Measurements from ENCODE around the gene PLD1.

Gene PLD1

DNA sequence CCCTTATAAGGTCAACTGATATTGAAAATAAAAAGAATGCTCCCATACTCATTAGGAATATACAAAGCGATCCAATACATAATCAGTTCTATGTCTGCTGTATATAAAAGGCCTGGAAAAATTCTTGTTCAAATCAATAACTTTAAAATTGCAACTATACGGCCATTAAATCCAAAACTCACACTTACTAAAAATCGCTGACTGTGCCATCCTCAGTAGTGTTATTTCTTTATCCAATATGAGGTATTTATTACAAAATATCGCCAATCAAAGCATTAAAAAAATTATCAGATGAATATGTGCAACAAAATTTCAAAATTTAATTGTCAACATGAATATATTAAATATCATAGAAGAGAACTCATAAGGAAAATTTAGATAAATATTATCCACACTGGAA, 146.5 kb downstream of the PLD1 start:
- Histone ChIP-seq H3K27ac (replicated peaks) (no peak overlapping the region), H3K4me3 (replicated peaks; ENCODE audit: insufficient read depth, low read length) (no peak overlapping the region), H3K27me3 (ENCODE audit: insufficient read depth, poor library complexity, severe bottlenecking) (no peaks in the 10 kb centered on the region)
- no peak for TF ChIP-seq GABPA (IDR thresholded peaks at IDR 0.05; ENCODE audit: low read depth)
- TF ChIP-seq POLR2AphosphoS5 (IDR thresholded peaks at IDR 0.05; ENCODE audit: low read depth): no peak
- no peak for TF ChIP-seq SPI1 (IDR thresholded peaks at IDR 0.05; ENCODE audit: borderline replicate concordance, low read depth)
- TF ChIP-seq, protein P1, sequence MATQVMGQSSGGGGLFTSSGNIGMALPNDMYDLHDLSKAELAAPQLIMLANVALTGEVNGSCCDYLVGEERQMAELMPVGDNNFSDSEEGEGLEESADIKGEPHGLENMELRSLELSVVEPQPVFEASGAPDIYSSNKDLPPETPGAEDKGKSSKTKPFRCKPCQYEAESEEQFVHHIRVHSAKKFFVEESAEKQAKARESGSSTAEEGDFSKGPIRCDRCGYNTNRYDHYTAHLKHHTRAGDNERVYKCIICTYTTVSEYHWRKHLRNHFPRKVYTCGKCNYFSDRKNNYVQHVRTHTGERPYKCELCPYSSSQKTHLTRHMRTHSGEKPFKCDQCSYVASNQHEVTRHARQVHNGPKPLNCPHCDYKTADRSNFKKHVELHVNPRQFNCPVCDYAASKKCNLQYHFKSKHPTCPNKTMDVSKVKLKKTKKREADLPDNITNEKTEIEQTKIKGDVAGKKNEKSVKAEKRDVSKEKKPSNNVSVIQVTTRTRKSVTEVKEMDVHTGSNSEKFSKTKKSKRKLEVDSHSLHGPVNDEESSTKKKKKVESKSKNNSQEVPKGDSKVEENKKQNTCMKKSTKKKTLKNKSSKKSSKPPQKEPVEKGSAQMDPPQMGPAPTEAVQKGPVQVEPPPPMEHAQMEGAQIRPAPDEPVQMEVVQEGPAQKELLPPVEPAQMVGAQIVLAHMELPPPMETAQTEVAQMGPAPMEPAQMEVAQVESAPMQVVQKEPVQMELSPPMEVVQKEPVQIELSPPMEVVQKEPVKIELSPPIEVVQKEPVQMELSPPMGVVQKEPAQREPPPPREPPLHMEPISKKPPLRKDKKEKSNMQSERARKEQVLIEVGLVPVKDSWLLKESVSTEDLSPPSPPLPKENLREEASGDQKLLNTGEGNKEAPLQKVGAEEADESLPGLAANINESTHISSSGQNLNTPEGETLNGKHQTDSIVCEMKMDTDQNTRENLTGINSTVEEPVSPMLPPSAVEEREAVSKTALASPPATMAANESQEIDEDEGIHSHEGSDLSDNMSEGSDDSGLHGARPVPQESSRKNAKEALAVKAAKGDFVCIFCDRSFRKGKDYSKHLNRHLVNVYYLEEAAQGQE (IDR thresholded peaks at IDR 0.05; ENCODE audit: insufficient replicate concordance, low read depth): no peak
- TF ChIP-seq, protein P2, sequence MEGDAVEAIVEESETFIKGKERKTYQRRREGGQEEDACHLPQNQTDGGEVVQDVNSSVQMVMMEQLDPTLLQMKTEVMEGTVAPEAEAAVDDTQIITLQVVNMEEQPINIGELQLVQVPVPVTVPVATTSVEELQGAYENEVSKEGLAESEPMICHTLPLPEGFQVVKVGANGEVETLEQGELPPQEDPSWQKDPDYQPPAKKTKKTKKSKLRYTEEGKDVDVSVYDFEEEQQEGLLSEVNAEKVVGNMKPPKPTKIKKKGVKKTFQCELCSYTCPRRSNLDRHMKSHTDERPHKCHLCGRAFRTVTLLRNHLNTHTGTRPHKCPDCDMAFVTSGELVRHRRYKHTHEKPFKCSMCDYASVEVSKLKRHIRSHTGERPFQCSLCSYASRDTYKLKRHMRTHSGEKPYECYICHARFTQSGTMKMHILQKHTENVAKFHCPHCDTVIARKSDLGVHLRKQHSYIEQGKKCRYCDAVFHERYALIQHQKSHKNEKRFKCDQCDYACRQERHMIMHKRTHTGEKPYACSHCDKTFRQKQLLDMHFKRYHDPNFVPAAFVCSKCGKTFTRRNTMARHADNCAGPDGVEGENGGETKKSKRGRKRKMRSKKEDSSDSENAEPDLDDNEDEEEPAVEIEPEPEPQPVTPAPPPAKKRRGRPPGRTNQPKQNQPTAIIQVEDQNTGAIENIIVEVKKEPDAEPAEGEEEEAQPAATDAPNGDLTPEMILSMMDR (IDR thresholded peaks at IDR 0.05; ENCODE audit: insufficient read depth, low read length): no peak
- DNase-seq (ENCODE audit: low read depth in 1 of 2, low spot score in 1 of 2): no peak

DNA sequence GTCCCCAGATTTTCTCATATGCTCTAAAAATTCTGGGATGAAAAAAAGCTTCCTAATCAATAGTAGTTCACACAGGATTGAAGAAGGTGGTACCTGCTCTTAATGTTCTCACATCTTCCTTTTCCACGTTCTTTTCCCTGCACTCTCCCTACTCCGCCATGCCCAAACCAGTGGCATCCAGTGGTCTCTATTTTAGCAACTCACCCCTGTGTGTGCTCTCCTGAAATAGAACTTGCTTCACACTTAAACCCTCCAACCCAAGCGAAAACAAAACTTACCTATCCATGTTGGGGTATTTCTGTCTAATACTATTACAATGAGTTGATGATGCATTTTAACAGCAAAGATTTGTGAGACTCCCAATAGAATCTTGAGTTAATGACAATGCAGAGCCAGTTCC, 148.8 kb downstream of the PLD1 start:
- Histone ChIP-seq H3K27me3 (ENCODE audit: insufficient read depth, poor library complexity, severe bottlenecking) (no peaks in the 10 kb centered on the region), H3K4me3 (replicated peaks; ENCODE audit: insufficient read depth, low read length) (no peak overlapping the region), H3K27ac (replicated peaks) (no peak overlapping the region)
- no peak for DNase-seq (ENCODE audit: low read depth in 1 of 2, low spot score in 1 of 2)
- TF ChIP-seq, protein P2 (IDR thresholded peaks at IDR 0.05; ENCODE audit: insufficient read depth, low read length): no peak
- TF ChIP-seq SPI1 (IDR thresholded peaks at IDR 0.05; ENCODE audit: borderline replicate concordance, low read depth): no peak
- TF ChIP-seq, protein P1 (IDR thresholded peaks at IDR 0.05; ENCODE audit: insufficient replicate concordance, low read depth): no peak
- TF ChIP-seq POLR2AphosphoS5 (IDR thresholded peaks at IDR 0.05; ENCODE audit: low read depth): no peak
- TF ChIP-seq GABPA (IDR thresholded peaks at IDR 0.05; ENCODE audit: low read depth): no peak

DNA sequence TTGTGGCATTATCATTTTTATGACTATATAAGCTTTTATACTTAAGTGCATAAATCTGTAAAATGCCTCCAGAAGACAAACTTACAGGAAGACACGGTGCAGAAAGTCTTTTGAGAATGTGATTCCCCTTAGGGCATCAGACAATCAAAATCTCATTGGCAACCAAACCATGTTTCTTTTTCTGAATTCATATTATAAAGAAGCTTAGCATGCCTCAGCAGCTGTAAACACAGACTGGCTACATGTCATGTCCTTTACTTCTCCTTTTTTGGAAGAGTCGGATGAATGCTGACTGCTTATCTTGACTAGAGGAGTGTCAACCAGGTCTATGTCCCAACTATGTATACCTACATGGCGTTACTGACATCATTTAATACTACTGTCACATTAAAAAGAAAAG, 150.1 kb downstream of the PLD1 start:
- Histone ChIP-seq H3K27ac (replicated peaks) (no peak overlapping the region), H3K27me3 (ENCODE audit: insufficient read depth, poor library complexity, severe bottlenecking) (no peaks in the 10 kb centered on the region), H3K4me3 (replicated peaks; ENCODE audit: insufficient read depth, low read length) (no peak overlapping the region)
- no peak for DNase-seq (ENCODE audit: low read depth in 1 of 2, low spot score in 1 of 2)
- no peak for TF ChIP-seq GABPA (IDR thresholded peaks at IDR 0.05; ENCODE audit: low read depth)

DNA sequence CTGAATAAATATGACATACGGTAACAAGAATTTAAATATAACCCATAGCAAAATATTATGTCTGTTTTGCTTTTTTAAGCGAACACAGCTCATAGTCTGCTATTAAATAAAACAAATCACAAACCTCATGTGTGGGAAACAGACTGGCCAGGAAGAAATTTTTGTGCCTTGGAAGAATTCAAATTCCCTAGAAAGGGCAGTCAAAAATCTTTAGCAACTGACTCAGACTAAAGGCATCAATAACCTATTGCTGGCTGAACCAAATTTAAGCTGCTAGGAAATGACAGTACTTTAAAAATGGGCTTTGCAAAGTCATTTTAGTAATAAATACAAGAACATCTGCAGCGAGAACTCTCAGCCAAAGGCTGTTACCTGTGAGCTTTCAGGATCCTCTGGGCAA, 151.4 kb downstream of the PLD1 start:
- no peak overlapping the region for H3K4me3 ChIP-seq (replicated peaks; ENCODE audit: insufficient read depth, low read length)
- TF ChIP-seq, protein P1 (IDR thresholded peaks at IDR 0.05; ENCODE audit: insufficient replicate concordance, low read depth): no peak
- TF ChIP-seq SPI1 (IDR thresholded peaks at IDR 0.05; ENCODE audit: borderline replicate concordance, low read depth) (no peak), GABPA (IDR thresholded peaks at IDR 0.05; ENCODE audit: low read depth) (no peak), POLR2AphosphoS5 (IDR thresholded peaks at IDR 0.05; ENCODE audit: low read depth) (no peak)
- TF ChIP-seq, protein P2 (IDR thresholded peaks at IDR 0.05; ENCODE audit: insufficient read depth, low read length): no peak
- no peaks in the 10 kb centered on the region for H3K27me3 ChIP-seq (ENCODE audit: insufficient read depth, poor library complexity, severe bottlenecking)
- H3K27ac ChIP-seq (replicated peaks): no peak overlapping the region
- DNase-seq (ENCODE audit: low read depth in 1 of 2, low spot score in 1 of 2): no peak

Measured in HL-60 (cell line).